Calu3 (cell line): Measurements from ENCODE around the gene ARHGEF6. TPM values are rescaled to one million over a fixed set of nuclear protein-coding genes. Genes with fewer than 3 reads are reported as not detected.

Experiments
- BruUV-seq: library from RNA; stranded (reverse); fragments of 400-500 nt; replicated peaks from 2 replicates; lab custom pipeline; 2021; lab: Mats Ljungman, UMichigan
- CTCF ChIA-PET: fragments of 300-600 bp; sonication (Branson Sonifier 250); formaldehyde crosslinking; loops from one replicate; lab custom pipeline; 2022; ENCODE audit warnings: antibody characterized with exemption; lab: Charles Lee
- DNase-seq: peaks from one replicate; pipeline ENCODE4 v3.0.0; 2022
- H3K27ac Mint-ChIP-seq: one replicate; pipeline ENCODE4 v1.8.0; 2022; ENCODE audit warnings: mixed read lengths; ENCODE audit not compliant: unreplicated experiment
- H3K27me3 Mint-ChIP-seq: one replicate; pipeline ENCODE4 v1.8.0; 2022; ENCODE audit warnings: mixed read lengths; ENCODE audit not compliant: unreplicated experiment
- H3K36me3 Mint-ChIP-seq: one replicate; pipeline ENCODE4 v1.8.0; 2022; ENCODE audit warnings: mild to moderate bottlenecking, moderate library complexity, mixed read lengths; ENCODE audit not compliant: insufficient read depth, unreplicated experiment
- H3K4me1 Mint-ChIP-seq: one replicate; pipeline ENCODE4 v1.8.0; 2022; ENCODE audit warnings: mild to moderate bottlenecking, low read depth, mixed read lengths; ENCODE audit not compliant: unreplicated experiment
- H3K4me3 Mint-ChIP-seq: one replicate; pipeline ENCODE4 v1.8.0; 2022; ENCODE audit warnings: mild to moderate bottlenecking, low read depth, moderate library complexity, mixed read lengths; ENCODE audit not compliant: unreplicated experiment
- H3K9me3 Mint-ChIP-seq: one replicate; pipeline ENCODE4 v1.8.0; 2022; ENCODE audit warnings: low read depth, mixed read lengths; ENCODE audit not compliant: unreplicated experiment
- CTCF ChIP-seq: fragments of 200-600 bp; IDR thresholded peaks from one replicate; pipeline ENCODE4 v1.8.0; 2022; ENCODE audit warnings: antibody characterized with exemption; ENCODE audit not compliant: unreplicated experiment
- intact Hi-C: fragments of 100-400 bp; cut with micrococcal nuclease; formaldehyde crosslinking; loops from one replicate; pipeline ENCODE4 v1.10.0; 2022; ENCODE audit not compliant: unreplicated experiment
- total RNA-seq: library from RNA; stranded (reverse); gene quantifications from 2 replicates; pipeline ENCODE4 v1.2.3, GENCODE V29; 2022

ARHGEF6 gene
- total RNA-seq, 1 experiment from 2014 or later, result 0.07 TPM

GRCh38 chrX:136620780-136621179 is 160.0 kb downstream of the ARHGEF6 start:
- H3K27me3 Mint-ChIP-seq, result no peaks in the 10 kb centered on the region
- no TSS peak for BruUV-seq
- H3K4me3 Mint-ChIP-seq, result no peak overlapping the region
- H3K4me1 Mint-ChIP-seq, result peaks cover 26% of the 10 kb centered on the region
- no peaks in the 10 kb centered on the region for H3K9me3 Mint-ChIP-seq
- intact Hi-C loops, result no loop called here
- H3K27ac Mint-ChIP-seq, result no peak overlapping the region
- no peak for DNase-seq
- CTCF ChIA-PET, result no interaction called here
- no peak for TF ChIP-seq CTCF
- H3K36me3 Mint-ChIP-seq, result no peaks in the 10 kb centered on the region

- no peak overlapping the region for H3K27ac Mint-ChIP-seq
- no peaks in the 10 kb centered on the region for H3K27me3 Mint-ChIP-seq
- no peak for TF ChIP-seq CTCF
- H3K9me3 Mint-ChIP-seq, result no peaks in the 10 kb centered on the region
- H3K4me3 Mint-ChIP-seq, result no peak overlapping the region
- H3K36me3 Mint-ChIP-seq, result no peaks in the 10 kb centered on the region
- H3K4me1 Mint-ChIP-seq, result peaks cover 26% of the 10 kb centered on the region
- DNase-seq, result no peak
- BruUV-seq, result no TSS peak
- intact Hi-C loops, result no loop called here
- CTCF ChIA-PET, result no interaction called here
Measured at GRCh38 chrX:136619899-136620505, 160.7 kb downstream of the ARHGEF6 start.

GRCh38 chrX:136616987-136617685 is 163.6 kb downstream of the ARHGEF6 start:
- intact Hi-C loops, result no loop called here
- CTCF ChIA-PET, result no interaction called here
- Mint-ChIP-seq H3K9me3 (no peaks in the 10 kb centered on the region), H3K4me3 (no peak overlapping the region), H3K27me3 (no peaks in the 10 kb centered on the region), H3K36me3 (no peaks in the 10 kb centered on the region), H3K27ac (no peak overlapping the region), H3K4me1 (peaks cover 26% of the 10 kb centered on the region)
- no peak for DNase-seq
- TF ChIP-seq CTCF, result no peak
- no TSS peak for BruUV-seq

Other genes starting within 250 kb of the ARHGEF6 start
- 92.2 and 121 TPM in 2 replicates for gene VGLL1, start 248.7 kb downstream of the ARHGEF6 start, total RNA-seq
- not detected in 2 replicates for gene CD40LG, start 132.8 kb downstream of the ARHGEF6 start, total RNA-seq
- gene RBMX, start 99.8 kb upstream of the ARHGEF6 start, total RNA-seq, result 225 and 252 TPM in 2 replicates